Measurements from ENCODE around the gene TMEM214.

TMEM214 gene

DNA sequence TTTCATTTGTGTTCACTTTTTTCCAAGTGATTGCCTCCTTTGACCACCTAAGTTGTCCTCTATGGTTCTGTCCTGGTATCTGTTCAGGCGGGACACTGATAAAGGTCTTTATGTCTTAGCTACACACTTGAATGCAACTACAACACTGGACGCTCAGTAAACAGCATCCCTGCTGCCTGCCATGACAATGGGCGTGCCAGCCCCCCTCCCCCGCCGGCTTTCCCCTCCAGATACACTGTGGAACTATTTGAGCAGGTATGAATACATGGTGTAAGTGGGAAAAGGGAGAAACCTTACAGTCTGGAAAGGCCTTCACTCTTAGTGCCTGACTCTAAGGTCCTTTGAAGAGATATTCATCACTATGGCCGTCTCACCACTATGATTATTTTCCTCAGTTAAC lies 24.4 kb downstream of the TMEM214 start:
- no peak for DNase-seq (ENCODE audit: low read depth in 1 of 2, low spot score in 1 of 2)
- TF ChIP-seq GABPA (IDR thresholded peaks at IDR 0.05; ENCODE audit: low read depth) (no peak), CTCF (IDR thresholded peaks at IDR 0.05; ENCODE audit: insufficient read depth, low read length) (no peak), SPI1 (IDR thresholded peaks at IDR 0.05; ENCODE audit: borderline replicate concordance, low read depth) (no peak), POLR2AphosphoS5 (IDR thresholded peaks at IDR 0.05; ENCODE audit: low read depth) (no peak)
- TF ChIP-seq, protein P1, sequence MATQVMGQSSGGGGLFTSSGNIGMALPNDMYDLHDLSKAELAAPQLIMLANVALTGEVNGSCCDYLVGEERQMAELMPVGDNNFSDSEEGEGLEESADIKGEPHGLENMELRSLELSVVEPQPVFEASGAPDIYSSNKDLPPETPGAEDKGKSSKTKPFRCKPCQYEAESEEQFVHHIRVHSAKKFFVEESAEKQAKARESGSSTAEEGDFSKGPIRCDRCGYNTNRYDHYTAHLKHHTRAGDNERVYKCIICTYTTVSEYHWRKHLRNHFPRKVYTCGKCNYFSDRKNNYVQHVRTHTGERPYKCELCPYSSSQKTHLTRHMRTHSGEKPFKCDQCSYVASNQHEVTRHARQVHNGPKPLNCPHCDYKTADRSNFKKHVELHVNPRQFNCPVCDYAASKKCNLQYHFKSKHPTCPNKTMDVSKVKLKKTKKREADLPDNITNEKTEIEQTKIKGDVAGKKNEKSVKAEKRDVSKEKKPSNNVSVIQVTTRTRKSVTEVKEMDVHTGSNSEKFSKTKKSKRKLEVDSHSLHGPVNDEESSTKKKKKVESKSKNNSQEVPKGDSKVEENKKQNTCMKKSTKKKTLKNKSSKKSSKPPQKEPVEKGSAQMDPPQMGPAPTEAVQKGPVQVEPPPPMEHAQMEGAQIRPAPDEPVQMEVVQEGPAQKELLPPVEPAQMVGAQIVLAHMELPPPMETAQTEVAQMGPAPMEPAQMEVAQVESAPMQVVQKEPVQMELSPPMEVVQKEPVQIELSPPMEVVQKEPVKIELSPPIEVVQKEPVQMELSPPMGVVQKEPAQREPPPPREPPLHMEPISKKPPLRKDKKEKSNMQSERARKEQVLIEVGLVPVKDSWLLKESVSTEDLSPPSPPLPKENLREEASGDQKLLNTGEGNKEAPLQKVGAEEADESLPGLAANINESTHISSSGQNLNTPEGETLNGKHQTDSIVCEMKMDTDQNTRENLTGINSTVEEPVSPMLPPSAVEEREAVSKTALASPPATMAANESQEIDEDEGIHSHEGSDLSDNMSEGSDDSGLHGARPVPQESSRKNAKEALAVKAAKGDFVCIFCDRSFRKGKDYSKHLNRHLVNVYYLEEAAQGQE (IDR thresholded peaks at IDR 0.05; ENCODE audit: insufficient replicate concordance, low read depth), result no peak
- H3K27me3 ChIP-seq (ENCODE audit: insufficient read depth, poor library complexity, severe bottlenecking), result no peaks in the 10 kb centered on the region
- no peak overlapping the region for H3K4me3 ChIP-seq (replicated peaks; ENCODE audit: insufficient read depth, low read length)
- no peak overlapping the region for H3K27ac ChIP-seq (replicated peaks)

DNA sequence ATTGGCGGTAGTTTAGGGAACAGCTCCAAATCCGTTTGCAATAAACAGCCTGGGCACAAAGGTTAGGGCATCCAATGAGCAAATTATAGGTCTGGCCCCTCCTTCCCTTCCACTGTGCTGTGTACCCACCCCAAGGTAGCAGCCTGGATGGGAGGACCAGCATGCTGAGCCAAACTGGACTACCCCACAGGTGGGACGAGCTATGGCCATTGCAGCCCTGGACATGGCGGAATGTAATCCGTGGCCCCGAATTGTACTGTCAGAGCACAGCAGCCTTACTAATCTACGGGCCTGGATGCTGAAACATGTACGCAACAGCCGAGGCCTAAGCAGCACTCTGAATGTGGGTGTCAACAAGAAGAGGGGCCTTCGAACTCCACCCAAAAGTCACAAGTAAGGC lies 25.4 kb downstream of the TMEM214 start:
- Histone ChIP-seq H3K27me3 (ENCODE audit: insufficient read depth, poor library complexity, severe bottlenecking) (no peaks in the 10 kb centered on the region), H3K27ac (replicated peaks) (no peak overlapping the region), H3K4me3 (replicated peaks; ENCODE audit: insufficient read depth, low read length) (no peak overlapping the region)
- TF ChIP-seq SPI1 (IDR thresholded peaks at IDR 0.05; ENCODE audit: borderline replicate concordance, low read depth) (no peak), GABPA (IDR thresholded peaks at IDR 0.05; ENCODE audit: low read depth) (no peak), CTCF (IDR thresholded peaks at IDR 0.05; ENCODE audit: insufficient read depth, low read length) (no peak), POLR2AphosphoS5 (IDR thresholded peaks at IDR 0.05; ENCODE audit: low read depth) (no peak)
- TF ChIP-seq, protein P1 (IDR thresholded peaks at IDR 0.05; ENCODE audit: insufficient replicate concordance, low read depth), result no peak
- DNase-seq (ENCODE audit: low read depth in 1 of 2, low spot score in 1 of 2), result no peak

- DNase-seq (ENCODE audit: low read depth in 1 of 2, low spot score in 1 of 2), result no peak
- H3K4me3 ChIP-seq (replicated peaks; ENCODE audit: insufficient read depth, low read length), result no peak overlapping the region
- no peak for TF ChIP-seq GABPA (IDR thresholded peaks at IDR 0.05; ENCODE audit: low read depth)
- TF ChIP-seq SPI1 (IDR thresholded peaks at IDR 0.05; ENCODE audit: borderline replicate concordance, low read depth), result no peak
- TF ChIP-seq CTCF (IDR thresholded peaks at IDR 0.05; ENCODE audit: insufficient read depth, low read length), result no peak
- no peak for TF ChIP-seq POLR2AphosphoS5 (IDR thresholded peaks at IDR 0.05; ENCODE audit: low read depth)
- TF ChIP-seq, protein P1 (IDR thresholded peaks at IDR 0.05; ENCODE audit: insufficient replicate concordance, low read depth), result no peak
Measured at GRCh38 chr2:27059141-27059820, 26.5 kb downstream of the TMEM214 start.

More at GRCh38 chr2:27059141-27059820, 26.5 kb downstream of the TMEM214 start:
- Histone ChIP-seq H3K27ac (replicated peaks) (no peak overlapping the region), H3K27me3 (ENCODE audit: insufficient read depth, poor library complexity, severe bottlenecking) (no peaks in the 10 kb centered on the region)

Data from HL-60 (cell line).